PC-3 (cell line): ENCODE measurements around the gene FAM89B. TPM values are rescaled to one million over a fixed set of nuclear protein-coding genes. Genes with fewer than 3 reads are reported as not detected.
"Not testable (repeated sequence)": the region's sequence is repeated elsewhere in the genome, so short reads cannot be mapped to it uniquely, and the experiment has no call there.

ENCODE experiments used
- ATAC-seq: fragments of 200-7000 bp; cut with Tn5 transposase; 2 replicates; pipeline ENCODE4 v1.9.1; 2020; ENCODE audit warnings: mild to moderate bottlenecking, moderate library complexity
- Bru-seq: library from RNA; stranded (reverse); fragments of 400-500 nt; gene quantifications from one replicate; lab custom pipeline; 2021; lab: Mats Ljungman, UMichigan
- BruChase-seq, 2 experiments: library from RNA; stranded (reverse); fragments of 400-500 nt; gene quantifications; one replicate each; lab custom pipeline; 2021; lab: Mats Ljungman, UMichigan
- BruUV-seq: library from RNA; stranded (reverse); fragments of 400-500 nt; replicated peaks from 2 replicates; lab custom pipeline; 2021; lab: Mats Ljungman, UMichigan
- CTCF ChIA-PET: fragments of 300-600 bp; sonication (Branson Sonifier 250); formaldehyde crosslinking; loops from one replicate; lab custom pipeline; 2022; ENCODE audit warnings: antibody characterized with exemption; lab: Charles Lee
- POLR2A ChIA-PET: fragments of 300-600 bp; sonication (Branson Sonifier 250); formaldehyde crosslinking; loops from one replicate; lab custom pipeline; 2022; ENCODE audit warnings: antibody characterized with exemption; ENCODE audit not compliant: unreplicated experiment; lab: Charles Lee
- DNase-seq: peaks from one replicate; pipeline ENCODE4 v3.0.0-alpha.2; 2015
- H2AFZ ChIP-seq: fragments of 300-600 bp; sonication (generic); 2 replicates; pipeline ENCODE4 v1.6.0; 2016; ENCODE audit warnings: antibody characterized with exemption, low read length
- H3F3A ChIP-seq: fragments of 300-600 bp; sonication (generic); one replicate; pipeline ENCODE4 v1.6.0; 2017; ENCODE audit warnings: antibody characterized with exemption, low read length, control low read depth, mild to moderate bottlenecking; ENCODE audit not compliant: unreplicated experiment
- H3K27ac ChIP-seq: fragments of 300-600 bp; sonication (generic); 2 replicates; pipeline ENCODE4 v1.5.1; 2016; ENCODE audit warnings: mild to moderate bottlenecking, low read length
- H3K27me3 ChIP-seq: fragments of 300-600 bp; sonication (generic); 2 replicates; pipeline ENCODE4 v1.6.1; 2016; ENCODE audit warnings: low read length, mixed read lengths
- H3K36me3 ChIP-seq: fragments of 300-600 bp; sonication (generic); 2 replicates; pipeline ENCODE4 v1.6.1; 2016; ENCODE audit warnings: low read depth, mixed run types, low read length, mixed read lengths
- H3K4me1 ChIP-seq: fragments of 300-600 bp; sonication (generic); 2 replicates; pipeline ENCODE4 v1.5.1; 2016; ENCODE audit warnings: low read length; ENCODE audit not compliant: insufficient read depth
- H3K4me2 ChIP-seq: fragments of 300-600 bp; sonication (generic); 2 replicates; pipeline ENCODE4 v1.6.0; 2016; ENCODE audit warnings: low read length
- H3K4me3 ChIP-seq: fragments of 300-600 bp; sonication (generic); 2 replicates; pipeline ENCODE4 v1.5.1; 2016; ENCODE audit warnings: mild to moderate bottlenecking, low read length, mixed read lengths
- H3K79me2 ChIP-seq: fragments of 300-600 bp; sonication (generic); 2 replicates; pipeline ENCODE4 v1.6.1; 2017; ENCODE audit warnings: low read length, mixed read lengths
- H3K9ac ChIP-seq: fragments of 300-600 bp; sonication (generic); 2 replicates; pipeline ENCODE4 v1.6.0; 2016; ENCODE audit warnings: mild to moderate bottlenecking, low read length
- H3K9me2 ChIP-seq: fragments of 300-600 bp; sonication (generic); replicated peaks from 2 replicates; pipeline ENCODE4 v1.6.1; 2016; ENCODE audit warnings: mixed run types, low read length, mixed read lengths
- H3K9me3 ChIP-seq: fragments of 300-600 bp; sonication (generic); 2 replicates; pipeline ENCODE4 v1.6.1; 2016; ENCODE audit warnings: low read length, mixed read lengths
- H4K20me1 ChIP-seq: fragments of 300-600 bp; sonication (generic); 2 replicates; pipeline ENCODE4 v1.6.1; 2016; ENCODE audit warnings: low read length, mixed read lengths
- CTCF ChIP-seq: fragments of 300-600 bp; sonication (generic); conservative IDR thresholded peaks from 2 replicates; pipeline ENCODE4 v1.5.1; 2017; ENCODE audit warnings: antibody characterized with exemption, low read depth, mild to moderate bottlenecking, low read length
- EZH2 ChIP-seq: fragments of 300-600 bp; sonication (generic); IDR thresholded peaks from one replicate; pipeline ENCODE4 v1.6.1; 2017; ENCODE audit warnings: antibody characterized with exemption, mild to moderate bottlenecking, low read length; ENCODE audit not compliant: unreplicated experiment
- EZH2phosphoT487 ChIP-seq: fragments of 300-600 bp; sonication (generic); IDR thresholded peaks from 2 replicates; pipeline ENCODE4 v1.6.1; 2018; ENCODE audit warnings: mild to moderate bottlenecking, antibody characterized with exemption, low read length, borderline replicate concordance
- intact Hi-C: fragments of 100-400 bp; cut with micrococcal nuclease; formaldehyde crosslinking; loops from 2 replicates; pipeline ENCODE4 v1.9.0; 2023
- long read RNA-seq: library from polyadenylated mRNA; unstranded; transcript quantifications from one replicate; pipeline ENCODE4 v2.0.0, GENCODE V29; 2021; ENCODE audit not compliant: unreplicated experiment
- total RNA-seq: library from RNA; depleted of rRNA; stranded (reverse); fragments of >200 nt; gene quantifications from 2 replicates; pipeline ENCODE4 v1.2.3, GENCODE V29; 2014; rRNA removed

The FAM89B gene
- total RNA-seq (76.3 and 87.7 TPM in 2 replicates), Bru-seq, nascent RNA (percentile 76 among the genes with signal in this experiment), BruChase-seq, experiment 1, labeled RNA remaining after a 6-hour chase (percentile 94 among the genes with signal in this experiment), BruChase-seq, experiment 2, labeled RNA remaining after a 2-hour chase (percentile 86 among the genes with signal in this experiment)
- long read RNA-seq, transcript FAM89B-201 (2 exons, 1,409 nt): minor isoform, 11 of 130 reads
- long read RNA-seq, transcript FAM89B-202 (2 exons, 1,337 nt): minor isoform, 22 of 130 reads
- long read RNA-seq, transcript FAM89B-203 (2 exons, 1,263 nt): major isoform, 97 of 130 reads
- long read RNA-seq, partial matches to known transcripts: 0 of 130 reads
- long read RNA-seq, other reads (novel, unspliced or antisense): 0 of 130 reads

- DNase-seq: peak; percentile 92
- H3K9me3 ChIP-seq: no peaks in the 10 kb centered on the region
These were observed at the start of gene FAM89B for GRCh38 chr11:65572356-65573051. TSS of gene FAM89B (plus strand) at chr11:65572538. CDS start at chr11:65572670, 132 bp downstream.

GRCh38 chr11:65522718-65523630, 49.4 kb upstream of the FAM89B start:
- H3K4me3 ChIP-seq, H3K9me3 ChIP-seq, H3K4me2 ChIP-seq, H3K9me2 ChIP-seq, H4K20me1 ChIP-seq, ATAC-seq, H2AFZ ChIP-seq, DNase-seq, H3K9ac ChIP-seq, intact Hi-C loops, H3K27ac ChIP-seq, POLR2A ChIA-PET, BruUV-seq, CTCF ChIA-PET, H3K27me3 ChIP-seq, H3F3A ChIP-seq: not testable (repeated sequence)
- Histone ChIP-seq H3K79me2 (peaks cover 21% of the 10 kb centered on the region), H3K4me1 (peaks cover 11% of the 10 kb centered on the region), H3K36me3 (peaks cover 10% of the 10 kb centered on the region; the same call in 1 of the 2 replicates)

More at GRCh38 chr11:65572356-65573051, at the start of gene FAM89B:
- intact Hi-C loops: no loop called here
- H3K27ac ChIP-seq: no peak within 1 kb of the TSS
- CTCF ChIA-PET: interaction anchor here (0.6 to 1.7 kb wide), 7 partner anchors 13 to 509 kb away, joined by 3 to 24 read pairs (median 5); partner anchors contain the start of gene PCNX3
- H2AFZ ChIP-seq: no peak within 1 kb of the TSS
- peaks cover 56% of the 10 kb centered on the region for H3K79me2 ChIP-seq
- peaks cover 4% of the 10 kb centered on the region for H3F3A ChIP-seq
- peak; percentile 15 for ATAC-seq
- no TSS peak for BruUV-seq
- H3K27me3 ChIP-seq: no peaks in the 10 kb centered on the region
- peak within 1 kb of the TSS; percentile 93 for H3K4me2 ChIP-seq
- no peaks in the 10 kb centered on the region for H3K9me2 ChIP-seq
- no peaks in the 10 kb centered on the region; the same call in 1 of the 2 replicates for H4K20me1 ChIP-seq
- TF ChIP-seq EZH2phosphoT487: no peak
- TF ChIP-seq CTCF: no peak
- TF ChIP-seq EZH2: no peak
- POLR2A ChIA-PET: no interaction called here
- no peaks in the 10 kb centered on the region for H3K36me3 ChIP-seq
- peak within 1 kb of the TSS; percentile 97 for H3K4me3 ChIP-seq
- H3K4me1 ChIP-seq: peaks cover 58% of the 10 kb centered on the region
- peak within 1 kb of the TSS; percentile 93; the same call in 1 of the 2 replicates for H3K9ac ChIP-seq

GRCh38 chr11:65523631-65523968, 48.7 kb upstream of the FAM89B start:
- peaks cover 21% of the 10 kb centered on the region for H3K79me2 ChIP-seq
- intact Hi-C loops, H3K9me3 ChIP-seq, DNase-seq, CTCF ChIA-PET, H3K27ac ChIP-seq, H3K27me3 ChIP-seq, H3K9ac ChIP-seq, ATAC-seq, H3F3A ChIP-seq, H4K20me1 ChIP-seq, H2AFZ ChIP-seq, H3K4me2 ChIP-seq, POLR2A ChIA-PET, H3K4me3 ChIP-seq, H3K9me2 ChIP-seq, BruUV-seq: not testable (repeated sequence)
- peaks cover 10% of the 10 kb centered on the region; the same call in 1 of the 2 replicates for H3K36me3 ChIP-seq
- H3K4me1 ChIP-seq: peaks cover 11% of the 10 kb centered on the region
